Endometrium (tissue), 2 donors: Measurements from ENCODE around the gene MYO18B.

Experiments
- FAIRE-seq: peaks from 2 replicates; lab custom pipeline; 2012; peaks lifted over from hg19 to GRCh38; lab: Jason Lieb, UNC
- donor health status: control.
- donor health status: control.

Gene MYO18B

DNA sequence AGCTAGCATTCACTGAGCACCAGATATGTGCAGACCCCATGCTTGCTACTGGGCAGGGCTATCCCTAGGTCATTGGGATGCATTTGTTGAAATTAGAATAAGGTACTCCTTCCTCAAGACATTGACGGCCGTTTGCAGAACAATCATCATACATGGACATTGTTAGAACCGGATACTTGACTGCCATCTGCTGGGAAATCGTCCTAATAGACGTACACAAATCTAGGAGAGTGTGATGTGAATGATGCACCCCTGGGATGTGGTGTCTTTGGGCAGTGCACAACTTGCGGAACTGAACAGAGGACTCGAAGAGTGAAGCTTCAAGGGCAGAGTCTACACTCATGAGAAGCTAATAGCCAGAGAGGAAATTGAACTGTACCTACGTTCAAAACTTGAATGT is 35.9 kb downstream of the MYO18B start:
- FAIRE-seq: no peak

DNA sequence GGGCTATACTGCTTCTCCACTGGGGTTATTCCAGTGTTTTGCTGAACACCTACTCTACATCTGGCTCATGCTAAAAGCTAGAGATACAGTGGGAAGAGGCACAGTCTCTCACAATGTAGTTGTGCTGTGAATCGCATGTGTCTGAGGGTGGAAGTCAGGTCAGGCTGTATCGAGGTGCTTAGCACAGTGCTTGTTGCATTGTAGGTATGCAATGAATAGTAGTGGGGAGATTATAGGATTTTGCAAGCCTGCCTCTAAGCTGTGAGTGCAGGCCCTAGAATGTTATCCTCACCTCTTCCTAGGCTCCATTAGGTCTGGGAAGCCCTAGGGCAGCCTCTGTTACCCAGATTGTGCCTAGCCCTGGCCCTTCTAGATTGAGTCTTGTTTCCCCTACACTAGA is 37.4 kb downstream of the MYO18B start:
- FAIRE-seq: no peak

DNA sequence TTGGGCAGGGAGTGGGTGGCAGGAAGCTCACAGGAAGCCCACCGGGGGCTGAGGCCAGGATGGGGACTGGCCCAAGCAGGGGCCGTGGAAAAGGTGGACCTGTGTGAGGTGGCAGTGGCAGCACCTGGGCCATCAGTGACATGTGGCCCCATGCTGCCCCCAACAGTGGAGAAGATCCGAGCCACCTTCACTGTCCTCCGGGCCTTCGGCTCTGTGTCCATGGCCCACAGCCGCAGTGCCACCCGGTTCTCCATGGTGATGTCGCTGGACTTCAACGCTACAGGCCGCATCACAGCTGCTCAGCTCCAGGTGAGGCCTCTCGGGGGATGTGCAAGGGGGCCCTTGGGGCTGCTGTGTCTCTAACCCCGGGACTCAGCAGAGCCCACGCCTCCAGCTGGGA is 37.9 kb downstream of the MYO18B start:
- no peak for FAIRE-seq

DNA sequence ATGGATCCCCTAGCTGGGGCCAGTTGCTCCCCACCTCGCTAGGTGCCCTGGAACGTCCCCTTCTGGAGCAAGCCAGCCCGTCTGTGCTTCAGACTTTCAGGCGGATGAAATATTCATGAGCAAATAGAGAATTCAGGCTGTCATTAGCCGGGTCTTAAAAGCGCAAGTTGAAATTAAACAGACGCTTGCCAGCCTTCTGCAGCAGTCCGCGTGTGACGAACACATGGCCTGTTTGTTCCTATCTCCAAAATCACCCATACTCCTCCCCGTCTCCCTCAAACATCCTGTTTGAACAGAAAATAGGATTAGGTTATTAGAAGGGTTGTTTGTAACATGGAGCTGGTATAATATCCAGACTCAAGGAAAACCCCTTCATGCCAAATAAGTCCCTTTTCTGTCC is 38.7 kb downstream of the MYO18B start:
- peak; percentile 31 for FAIRE-seq

DNA sequence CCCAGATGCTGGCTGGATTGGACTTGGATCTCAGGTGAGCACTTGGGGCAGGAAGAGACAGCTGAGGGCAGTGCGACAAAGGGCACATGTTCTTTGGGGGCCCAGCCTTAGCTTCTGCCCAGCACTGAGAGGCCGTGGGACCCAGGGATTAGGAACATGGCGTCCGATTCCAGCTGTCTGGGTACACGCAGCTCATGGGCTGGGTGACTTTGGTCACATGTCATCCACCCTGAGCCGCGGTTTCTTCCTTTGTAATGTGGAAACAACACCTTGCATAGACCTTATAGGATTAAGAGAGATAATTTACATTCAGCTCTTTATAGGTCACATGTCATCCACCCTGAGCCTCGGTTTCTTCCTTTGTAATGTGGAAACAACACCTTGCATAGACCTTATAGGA is 39.8 kb downstream of the MYO18B start:
- no peak for FAIRE-seq

DNA sequence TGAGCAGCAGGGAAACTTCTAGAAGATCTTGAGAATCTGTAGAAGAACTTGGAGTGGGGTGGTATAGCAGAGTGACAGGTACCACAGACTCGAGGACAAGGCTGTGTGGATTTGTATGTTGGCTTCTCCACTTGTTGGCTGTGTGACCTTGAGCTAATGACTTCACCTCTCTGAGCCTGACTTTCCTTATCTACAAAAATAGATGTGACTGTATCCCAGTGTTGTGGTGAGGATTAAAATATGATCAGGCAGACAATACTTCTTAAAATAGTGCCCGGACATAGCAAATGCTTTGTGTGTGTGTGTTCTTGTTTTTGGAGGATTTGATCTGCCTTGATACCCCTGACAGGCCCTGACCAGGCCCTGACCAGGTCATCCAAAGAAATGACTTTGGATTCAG is 40.8 kb downstream of the MYO18B start:
- no peak for FAIRE-seq

DNA sequence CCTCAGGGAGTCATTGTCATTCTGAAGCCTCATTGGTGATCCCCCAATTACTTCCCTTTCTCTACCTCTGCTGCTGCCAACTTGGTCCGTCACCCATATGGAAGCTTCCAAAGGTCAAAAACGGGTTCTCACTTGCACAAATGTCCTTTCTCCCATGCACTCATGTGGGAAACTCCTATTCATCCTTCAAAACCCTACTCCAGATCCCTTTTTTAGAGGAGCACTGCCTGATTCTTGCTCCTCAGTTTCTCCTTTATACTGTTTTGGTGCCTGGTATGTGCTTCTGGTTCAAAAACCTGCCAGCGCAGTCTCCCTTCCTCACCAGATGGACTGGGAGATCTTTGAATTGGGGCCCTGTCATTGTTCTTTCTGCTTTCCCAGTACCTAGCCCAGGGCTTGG is 41.9 kb downstream of the MYO18B start:
- FAIRE-seq: no peak

DNA sequence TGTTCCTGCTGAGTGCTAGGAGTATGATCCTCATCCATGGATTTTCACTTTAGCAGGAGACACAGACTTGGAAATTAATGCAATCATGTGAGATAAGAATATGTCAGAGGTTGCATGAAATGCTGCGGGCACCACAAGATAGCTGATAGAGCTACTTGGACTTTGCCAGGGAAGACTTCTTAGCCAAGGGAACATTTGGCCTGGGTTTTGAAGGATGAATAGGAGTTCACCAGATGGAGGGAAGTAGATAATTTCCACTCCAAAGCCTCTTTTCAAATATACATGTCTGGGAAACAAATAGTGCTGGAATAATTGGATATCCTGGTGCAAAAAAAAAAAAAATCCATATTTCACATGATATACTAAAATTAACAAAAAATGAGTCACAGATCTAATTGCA is 44.2 kb downstream of the MYO18B start:
- FAIRE-seq: no peak

DNA sequence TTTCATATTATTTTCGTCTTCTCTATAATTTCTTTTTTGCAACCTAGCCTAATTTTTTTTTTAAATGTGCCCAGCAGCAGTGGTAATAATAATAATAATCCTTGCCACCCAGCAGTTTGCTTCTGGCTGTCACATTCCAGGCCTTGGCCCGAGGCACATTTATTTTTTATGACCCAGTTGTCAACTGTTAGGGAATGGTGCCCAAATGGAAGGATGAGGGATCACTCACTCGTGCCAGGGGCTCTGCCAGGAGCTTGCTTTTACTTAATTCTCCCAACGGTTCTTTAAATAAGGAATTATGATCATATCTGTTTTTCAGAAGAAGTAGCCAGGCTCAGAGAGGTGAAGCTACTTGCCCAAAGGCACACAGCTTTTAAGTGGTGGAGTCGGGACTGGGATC is 49.6 kb downstream of the MYO18B start:
- FAIRE-seq: no peak

DNA sequence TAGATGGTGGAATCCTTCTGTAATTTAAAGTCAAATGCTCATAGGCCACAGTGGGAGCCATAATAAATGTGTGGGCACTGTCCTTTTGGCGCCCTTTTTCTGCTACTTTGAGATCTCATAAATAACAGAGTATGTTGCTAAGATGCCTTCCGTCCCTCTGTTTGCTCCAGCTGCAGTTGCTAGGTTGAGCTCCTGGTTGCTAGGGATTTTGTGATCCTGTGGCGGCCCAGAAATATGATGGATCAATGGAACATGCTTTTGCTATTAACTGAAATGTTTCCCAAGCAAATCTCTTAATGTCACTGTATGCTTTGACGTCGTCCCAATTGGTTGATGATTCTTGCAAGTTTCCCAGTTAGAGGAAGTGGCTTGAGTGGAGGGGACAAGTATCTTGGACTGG is 53.5 kb downstream of the MYO18B start:
- FAIRE-seq: no peak

DNA sequence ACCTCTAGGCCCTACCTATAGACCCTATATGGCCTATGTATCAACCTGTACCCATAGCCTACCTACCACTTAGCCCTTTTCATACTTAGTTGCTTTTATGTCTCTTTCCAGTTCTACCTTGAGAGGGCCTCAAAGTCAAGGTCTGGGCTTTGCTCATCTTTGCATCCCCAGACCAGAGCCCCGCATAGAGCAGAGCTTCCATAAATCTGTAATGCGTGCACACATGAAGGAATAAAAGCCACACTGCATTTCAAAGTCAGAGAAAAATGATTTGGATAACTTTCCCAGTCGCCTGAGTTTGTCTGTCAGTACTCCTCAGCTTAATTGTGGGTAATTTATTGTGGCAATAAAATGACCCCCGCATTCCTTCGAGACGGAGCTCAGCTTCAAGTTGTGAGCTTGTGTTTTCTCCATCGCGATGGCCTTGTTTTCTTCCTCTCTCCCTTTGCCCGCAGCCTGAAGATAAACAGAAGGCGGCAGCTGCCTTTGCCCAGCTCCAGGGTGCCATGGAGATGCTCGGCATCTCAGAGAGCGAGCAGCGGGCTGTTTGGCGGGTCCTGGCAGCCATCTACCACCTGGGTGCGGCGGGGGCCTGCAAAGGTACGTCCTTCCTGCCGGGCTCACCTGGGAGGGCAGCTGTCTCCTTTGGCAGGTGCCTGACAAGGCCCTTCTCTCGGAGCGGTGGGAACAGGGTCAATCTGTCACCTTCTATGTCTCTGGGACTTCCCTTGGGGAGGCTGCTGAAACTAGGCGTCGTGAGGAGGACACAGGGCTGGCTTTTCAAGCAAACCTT is 55.7 kb downstream of the MYO18B start:
- no peak for FAIRE-seq

DNA sequence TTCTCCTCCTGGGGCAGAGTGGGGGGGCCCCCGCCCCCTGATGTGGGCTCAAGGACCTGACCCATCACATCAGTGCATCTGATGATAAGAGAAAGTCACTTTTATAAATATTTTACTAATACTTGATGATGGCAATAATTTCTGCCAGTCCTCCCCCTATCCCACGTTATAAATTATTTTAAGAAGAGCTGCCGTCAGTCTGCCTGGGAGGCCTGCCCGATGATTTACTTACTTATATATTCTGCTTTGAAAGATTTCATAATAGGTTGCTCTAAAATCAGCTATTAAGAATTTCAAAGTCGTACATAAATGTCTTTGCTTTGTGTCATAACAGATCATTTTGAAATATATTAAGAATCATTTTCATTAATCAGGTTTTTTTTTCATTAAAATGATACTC is 58.8 kb downstream of the MYO18B start:
- FAIRE-seq: no peak

DNA sequence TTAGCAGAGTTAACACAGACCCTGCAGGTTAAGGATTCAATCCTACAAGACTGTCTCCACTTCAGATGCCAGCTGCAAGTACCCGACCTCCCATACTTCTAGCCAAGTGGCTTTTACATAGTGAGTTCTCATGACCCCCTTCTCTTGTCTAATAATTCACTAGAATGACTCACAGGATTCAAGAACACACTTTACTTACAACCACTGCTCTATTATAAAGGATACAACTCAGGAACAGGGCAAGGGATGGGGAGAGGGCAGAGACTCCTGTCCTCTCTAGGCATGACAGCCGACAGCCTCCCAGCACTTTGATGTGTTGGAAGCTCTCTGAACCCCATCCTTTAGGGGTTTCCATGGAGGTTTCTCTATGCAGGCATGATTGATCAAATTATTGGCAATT is 60.0 kb downstream of the MYO18B start:
- FAIRE-seq: no peak

DNA sequence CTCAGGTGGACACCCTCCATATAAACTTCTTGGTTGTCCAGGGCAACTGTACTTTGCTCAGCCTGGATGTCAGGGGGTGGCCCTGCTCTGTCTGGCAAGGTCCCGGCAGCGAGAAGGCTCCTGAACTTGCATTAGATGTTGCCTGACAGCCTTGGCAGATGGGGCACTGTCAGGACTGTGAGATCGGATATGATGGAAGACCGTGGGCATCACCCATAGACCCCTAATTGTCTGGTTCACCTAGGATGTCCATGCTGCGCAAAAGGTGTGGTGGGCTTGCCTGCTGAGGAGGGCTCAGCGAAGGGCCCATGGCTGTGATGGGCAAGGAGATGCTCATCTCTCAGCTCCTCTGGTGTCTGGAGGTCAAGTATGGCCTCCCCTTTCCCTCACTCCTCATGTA is 62.7 kb downstream of the MYO18B start:
- no peak for FAIRE-seq

DNA sequence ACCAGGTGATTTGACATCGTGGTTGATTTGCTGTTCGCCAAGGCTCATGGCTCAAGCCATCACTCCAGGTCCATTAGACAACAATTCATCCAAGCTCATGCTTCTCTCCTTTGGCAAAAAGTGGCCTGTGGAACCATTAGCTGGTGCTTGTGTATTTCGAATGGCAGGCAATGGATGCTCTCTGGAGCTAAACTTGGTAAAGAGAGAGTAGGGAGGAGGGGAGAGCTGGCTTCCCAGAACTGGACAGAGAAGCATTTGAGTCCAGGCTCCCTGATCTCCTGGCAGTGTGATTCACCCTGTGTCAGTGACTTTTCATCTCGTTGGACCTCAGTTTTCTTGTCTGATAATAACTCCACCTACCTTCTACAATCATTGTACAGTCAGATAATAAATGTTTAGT is 64.6 kb downstream of the MYO18B start:
- FAIRE-seq: no peak

DNA sequence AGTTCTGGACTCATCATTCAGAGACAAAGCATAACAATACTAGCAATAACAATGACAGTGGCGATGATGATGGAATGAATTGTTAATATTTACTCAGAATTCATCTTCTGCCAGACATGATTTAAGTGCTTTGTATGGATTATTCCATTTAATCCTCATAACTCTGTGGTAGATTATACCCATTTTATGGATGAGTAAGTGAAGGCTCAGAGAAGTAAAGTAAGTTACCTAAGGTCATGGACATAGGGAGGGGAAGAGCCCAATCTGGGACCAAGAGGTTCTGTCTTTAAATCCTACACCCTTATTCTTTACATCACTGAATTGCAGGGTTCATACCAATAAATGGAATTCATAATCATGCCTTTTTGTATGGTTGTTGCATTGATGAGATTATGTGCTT is 72.7 kb downstream of the MYO18B start:
- FAIRE-seq: no peak

DNA sequence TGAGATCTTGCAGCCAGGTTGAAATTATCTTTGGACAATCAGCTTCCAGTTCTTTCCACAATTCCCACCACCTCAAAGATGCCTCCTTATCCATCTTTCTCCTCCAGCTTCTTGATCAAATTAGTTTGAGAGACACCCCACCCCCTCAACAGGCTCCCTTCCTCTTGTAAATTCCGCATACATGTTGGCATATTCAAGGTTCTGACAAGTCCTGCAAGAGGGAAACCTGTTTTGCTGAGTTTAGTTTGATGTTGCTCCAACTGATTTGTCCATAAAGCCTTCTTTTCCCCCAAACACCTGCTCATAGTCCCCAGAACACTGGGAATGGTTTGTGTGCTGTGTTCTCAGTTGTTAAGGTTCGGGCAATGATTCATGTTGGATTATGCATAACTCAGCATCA is 73.6 kb downstream of the MYO18B start:
- no peak for FAIRE-seq

DNA sequence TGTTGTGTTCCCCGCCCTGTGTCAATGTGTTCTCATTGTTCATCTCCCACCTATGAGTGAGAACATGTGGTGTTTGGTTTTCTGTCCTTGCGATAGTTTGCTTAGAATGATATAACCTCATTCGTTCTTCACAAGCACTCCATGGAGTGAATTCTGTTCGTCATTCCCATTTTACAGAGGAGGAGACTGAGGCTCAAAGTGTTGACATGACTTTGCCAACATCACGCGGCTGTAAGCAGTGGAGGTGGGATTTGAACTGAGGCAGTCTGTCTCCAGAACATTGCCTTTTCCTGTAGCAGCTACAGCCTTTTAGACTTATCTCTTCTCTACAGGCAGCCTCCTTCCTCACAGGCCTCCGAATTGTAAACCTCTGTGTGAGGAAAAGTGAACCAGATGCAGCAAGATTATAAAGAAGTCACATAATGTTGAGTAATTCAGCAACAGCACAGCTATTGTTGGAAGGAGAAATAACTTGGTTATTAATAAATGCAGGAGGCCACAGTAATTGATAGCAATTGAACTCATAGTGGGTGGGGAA is 74.6 kb downstream of the MYO18B start:
- no peak for FAIRE-seq

DNA sequence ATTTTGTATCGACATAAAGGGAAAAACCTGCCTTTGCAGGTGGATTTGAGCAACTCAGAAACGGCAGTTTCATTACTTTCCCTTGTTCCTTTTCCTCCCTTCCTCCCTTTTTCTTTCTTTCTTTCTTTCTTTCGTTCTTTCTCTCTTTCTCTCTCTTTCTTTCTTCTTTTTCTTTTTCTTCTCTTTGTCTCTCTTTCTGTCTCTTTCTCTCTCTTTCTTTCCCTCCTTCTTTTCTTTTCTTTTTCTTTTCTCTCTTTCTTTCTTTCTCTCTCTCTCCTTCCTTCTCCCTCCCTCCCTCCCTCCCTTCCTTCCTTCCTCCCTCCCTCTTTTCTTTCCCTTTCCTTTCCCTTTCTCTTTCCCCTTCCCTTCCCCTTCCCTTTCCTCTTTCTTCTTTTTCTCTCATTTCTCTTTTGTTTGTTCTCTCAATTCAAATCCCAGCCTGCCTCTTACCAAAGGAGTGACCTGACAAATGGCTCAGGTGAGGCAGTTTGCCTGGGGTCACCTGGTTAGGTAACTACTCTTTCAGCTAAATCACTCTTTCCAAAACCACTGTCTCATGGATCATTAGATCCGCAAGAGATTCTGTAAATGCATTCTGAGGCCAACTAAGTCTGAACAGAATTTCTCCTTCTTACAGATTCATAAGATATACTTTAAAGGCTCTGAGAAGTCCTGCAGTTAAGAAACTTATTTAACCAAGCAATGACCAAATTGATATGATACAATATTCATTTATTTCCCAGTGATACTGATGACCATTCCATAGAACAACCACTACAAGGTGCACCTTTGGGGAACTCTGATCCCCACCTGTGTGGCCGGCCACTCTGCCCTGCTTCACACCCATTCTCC is 75.3 kb downstream of the MYO18B start:
- FAIRE-seq: no peak

DNA sequence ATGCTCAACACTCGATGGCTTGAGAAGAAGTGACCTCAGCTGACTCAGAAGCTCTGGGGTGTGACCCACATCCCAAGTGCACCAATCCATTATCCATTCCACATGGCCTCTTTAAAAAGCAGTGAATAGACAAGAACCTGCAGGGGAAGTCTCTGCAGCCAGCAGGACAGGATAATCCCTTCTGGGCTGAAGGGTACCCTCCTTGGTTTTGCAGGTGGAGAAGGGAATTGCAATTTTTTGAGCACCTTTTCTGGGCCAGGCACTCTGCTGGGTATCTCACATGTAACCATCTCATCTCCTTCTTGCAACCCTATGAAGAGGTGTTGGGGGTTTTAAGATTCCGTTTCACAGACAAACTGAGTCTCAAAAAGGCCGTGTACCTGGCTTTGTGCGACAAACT is 76.6 kb downstream of the MYO18B start:
- FAIRE-seq: no peak

DNA sequence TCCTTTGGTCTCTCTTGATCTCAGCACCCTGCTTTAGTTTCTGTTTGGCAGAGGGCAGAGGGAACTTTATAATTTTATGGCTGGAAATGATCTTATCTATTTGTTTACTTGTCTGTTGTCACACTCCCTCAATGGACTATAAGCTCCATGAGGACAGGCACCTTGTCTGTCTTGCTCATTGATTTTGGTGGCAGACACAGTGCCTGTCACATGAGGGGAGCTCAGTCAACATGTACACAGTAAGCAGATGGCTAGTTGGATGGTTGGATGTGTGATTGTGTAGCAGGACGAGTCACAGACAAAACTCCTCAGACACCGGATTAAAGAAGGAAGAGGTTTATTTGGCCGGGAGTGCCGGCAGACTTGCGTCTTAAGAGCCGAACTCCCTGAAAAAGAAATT is 80.4 kb downstream of the MYO18B start:
- FAIRE-seq: no peak

DNA sequence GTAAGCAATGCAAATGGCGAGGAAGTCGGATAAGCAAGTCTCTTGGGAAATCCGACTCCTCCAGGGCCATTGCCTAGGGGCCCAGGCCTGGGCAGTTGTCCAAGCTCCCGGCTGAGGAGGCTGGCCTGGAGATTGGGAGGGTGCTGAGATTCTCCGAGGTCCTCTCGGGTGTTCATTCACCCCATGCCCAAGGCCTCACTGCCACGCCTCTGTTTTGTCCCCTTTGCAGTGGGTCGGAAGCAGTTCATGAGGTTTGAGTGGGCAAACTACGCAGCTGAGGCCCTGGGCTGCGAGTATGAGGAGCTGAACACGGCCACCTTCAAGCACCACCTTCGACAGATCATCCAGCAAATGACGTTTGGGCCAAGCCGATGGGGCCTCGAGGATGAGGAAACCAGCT is 81.3 kb downstream of the MYO18B start:
- FAIRE-seq: no peak

DNA sequence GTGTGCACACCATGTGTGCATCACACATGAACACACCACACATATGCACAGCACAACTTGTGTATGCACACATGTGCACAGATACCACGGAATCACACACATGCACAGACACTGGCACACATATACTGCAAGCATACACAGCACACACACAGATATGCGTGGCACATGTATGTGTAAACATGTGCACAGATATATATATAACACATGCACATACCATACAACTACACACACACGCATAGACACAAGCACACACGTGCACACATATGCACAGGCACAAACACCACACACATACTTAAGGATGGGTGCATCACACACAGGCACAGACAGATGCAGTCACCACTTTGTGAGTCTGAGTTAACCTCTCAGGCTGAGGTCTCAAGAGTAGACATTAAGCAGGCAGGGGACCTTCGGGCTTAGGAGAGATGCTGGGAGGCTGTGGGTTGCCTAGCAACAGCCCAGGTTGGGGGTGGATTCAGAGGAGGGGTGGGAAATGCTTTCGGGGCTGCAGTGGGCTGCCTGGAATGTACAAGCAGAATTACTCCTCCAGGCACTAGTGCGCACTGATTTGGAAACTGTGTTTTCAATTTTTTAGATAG is 82.9 kb downstream of the MYO18B start:
- no peak for FAIRE-seq
